ENCODE data around the gene REX1BD.

REX1BD gene

GRCh38 chr19:18608805-18609716, 20.5 kb downstream of the REX1BD start:
- H3K4me3 ChIP-seq (ENCODE audit: low read length), result no peak overlapping the region
- no peak for DNase-seq (ENCODE audit: low read depth, low spot score)
- H3K9me3 ChIP-seq (ENCODE audit: control insufficient read depth, insufficient read depth, low read length), result no peaks in the 10 kb centered on the region
- peaks cover 84% of the 10 kb centered on the region for H3K27me3 ChIP-seq (ENCODE audit: control insufficient read depth, insufficient read depth, low read length)
- WGBS (ENCODE audit: insufficient coverage, insufficient read length), result no CpG with 5 or more reads among the region's 9 CpGs
- peaks cover 17% of the 10 kb centered on the region for H3K4me1 ChIP-seq (ENCODE audit: control insufficient read depth, insufficient read depth, low read length)
- no peaks in the 10 kb centered on the region; the same call in 1 of the 2 replicates for H3K36me3 ChIP-seq (ENCODE audit: control insufficient read depth, insufficient read depth, low read length)
- no peak overlapping the region for H3K27ac ChIP-seq (ENCODE audit: low read length)

GRCh38 chr19:18609717-18610051, 21.1 kb downstream of the REX1BD start:
- H3K27me3 ChIP-seq (ENCODE audit: control insufficient read depth, insufficient read depth, low read length), result peaks cover 79% of the 10 kb centered on the region
- no peak for DNase-seq (ENCODE audit: low read depth, low spot score)
- no CpG with 5 or more reads among the region's 2 CpGs for WGBS (ENCODE audit: insufficient coverage, insufficient read length)
- H3K4me3 ChIP-seq (ENCODE audit: low read length), result no peak overlapping the region
- no peak overlapping the region for H3K27ac ChIP-seq (ENCODE audit: low read length)
- H3K9me3 ChIP-seq (ENCODE audit: control insufficient read depth, insufficient read depth, low read length), result no peaks in the 10 kb centered on the region
- peaks cover 16% of the 10 kb centered on the region for H3K4me1 ChIP-seq (ENCODE audit: control insufficient read depth, insufficient read depth, low read length)
- no peaks in the 10 kb centered on the region; the same call in 1 of the 2 replicates for H3K36me3 ChIP-seq (ENCODE audit: control insufficient read depth, insufficient read depth, low read length)

GRCh38 chr19:18610245-18610555, 21.6 kb downstream of the REX1BD start:
- peaks cover 73% of the 10 kb centered on the region for H3K27me3 ChIP-seq (ENCODE audit: control insufficient read depth, insufficient read depth, low read length)

GRCh38 chr19:18610556-18611326, 22.1 kb downstream of the REX1BD start:
- Histone ChIP-seq H3K9me3 (ENCODE audit: control insufficient read depth, insufficient read depth, low read length) (no peaks in the 10 kb centered on the region), H3K36me3 (ENCODE audit: control insufficient read depth, insufficient read depth, low read length) (no peaks in the 10 kb centered on the region; the same call in 1 of the 2 replicates), H3K4me1 (ENCODE audit: control insufficient read depth, insufficient read depth, low read length) (peaks cover 14% of the 10 kb centered on the region), H3K4me3 (ENCODE audit: low read length) (peak overlapping the region; percentile 5; the same call in 1 of the 2 replicates), H3K27ac (ENCODE audit: low read length) (no peak overlapping the region), H3K27me3 (ENCODE audit: control insufficient read depth, insufficient read depth, low read length) (peaks cover 68% of the 10 kb centered on the region)
- no peak for DNase-seq (ENCODE audit: low read depth, low spot score)
- no CpG with 5 or more reads among the region's 45 CpGs for WGBS (ENCODE audit: insufficient coverage, insufficient read length)

More at GRCh38 chr19:18610245-18610555, 21.6 kb downstream of the REX1BD start:
- no peaks in the 10 kb centered on the region; the same call in 1 of the 2 replicates for H3K36me3 ChIP-seq (ENCODE audit: control insufficient read depth, insufficient read depth, low read length)
- H3K9me3 ChIP-seq (ENCODE audit: control insufficient read depth, insufficient read depth, low read length), result no peaks in the 10 kb centered on the region
- H3K27ac ChIP-seq (ENCODE audit: low read length), result no peak overlapping the region
- H3K4me1 ChIP-seq (ENCODE audit: control insufficient read depth, insufficient read depth, low read length), result peaks cover 16% of the 10 kb centered on the region
- no peak overlapping the region; the same call in 1 of the 2 replicates for H3K4me3 ChIP-seq (ENCODE audit: low read length)
- DNase-seq (ENCODE audit: low read depth, low spot score), result no peak
- no CpG with 5 or more reads among the region's 3 CpGs for WGBS (ENCODE audit: insufficient coverage, insufficient read length)

- no peaks in the 10 kb centered on the region; the same call in 1 of the 2 replicates for H3K36me3 ChIP-seq (ENCODE audit: control insufficient read depth, insufficient read depth, low read length)
- H3K27me3 ChIP-seq (ENCODE audit: control insufficient read depth, insufficient read depth, low read length), result peaks cover 63% of the 10 kb centered on the region
- H3K9me3 ChIP-seq (ENCODE audit: control insufficient read depth, insufficient read depth, low read length), result no peaks in the 10 kb centered on the region
- H3K4me3 ChIP-seq (ENCODE audit: low read length), result peak overlapping the region; percentile 18; the same call in 1 of the 2 replicates
- WGBS (ENCODE audit: insufficient coverage, insufficient read length), result no CpG with 5 or more reads among the region's 62 CpGs
- H3K27ac ChIP-seq (ENCODE audit: low read length), result no peak overlapping the region
- H3K4me1 ChIP-seq (ENCODE audit: control insufficient read depth, insufficient read depth, low read length), result peaks cover 14% of the 10 kb centered on the region
- no peak for DNase-seq (ENCODE audit: low read depth, low spot score)
Observed at GRCh38 chr19:18611327-18612050, 22.9 kb downstream of the REX1BD start.

GRCh38 chr19:18612051-18612771, 23.6 kb downstream of the REX1BD start:
- H3K27ac ChIP-seq (ENCODE audit: low read length), result no peak overlapping the region
- WGBS (ENCODE audit: insufficient coverage, insufficient read length), result no CpG with 5 or more reads among the region's 30 CpGs
- no peaks in the 10 kb centered on the region for H3K9me3 ChIP-seq (ENCODE audit: control insufficient read depth, insufficient read depth, low read length)
- no peaks in the 10 kb centered on the region; the same call in 1 of the 2 replicates for H3K36me3 ChIP-seq (ENCODE audit: control insufficient read depth, insufficient read depth, low read length)
- DNase-seq (ENCODE audit: low read depth, low spot score), result no peak
- peak overlapping the region; percentile 77; the same call in 1 of the 2 replicates for H3K4me3 ChIP-seq (ENCODE audit: low read length)
- peaks cover 60% of the 10 kb centered on the region for H3K27me3 ChIP-seq (ENCODE audit: control insufficient read depth, insufficient read depth, low read length)
- peaks cover 14% of the 10 kb centered on the region for H3K4me1 ChIP-seq (ENCODE audit: control insufficient read depth, insufficient read depth, low read length)

GRCh38 chr19:18612772-18613588, 24.4 kb downstream of the REX1BD start, which contains the start of gene TMEM59L:
Gene TMEM59L (plus strand): TSS chr19:18612870. CDS start chr19:18612959, 89 bp downstream.
- H3K36me3 ChIP-seq (ENCODE audit: control insufficient read depth, insufficient read depth, low read length), result no peaks in the 10 kb centered on the region; the same call in 1 of the 2 replicates
- no peak within 1 kb of the TSS for H3K27ac ChIP-seq (ENCODE audit: low read length)
- H3K27me3 ChIP-seq (ENCODE audit: control insufficient read depth, insufficient read depth, low read length), result peaks cover 52% of the 10 kb centered on the region
- no peaks in the 10 kb centered on the region for H3K9me3 ChIP-seq (ENCODE audit: control insufficient read depth, insufficient read depth, low read length)
- no peak for DNase-seq (ENCODE audit: low read depth, low spot score)
- WGBS (ENCODE audit: insufficient coverage, insufficient read length), result no CpG with 5 or more reads among the region's 70 CpGs
- H3K4me3 ChIP-seq (ENCODE audit: low read length), result peak within 1 kb of the TSS; percentile 77; the same call in 1 of the 2 replicates
- H3K4me1 ChIP-seq (ENCODE audit: control insufficient read depth, insufficient read depth, low read length), result peaks cover 14% of the 10 kb centered on the region

- no CpG with 5 or more reads among the region's 23 CpGs for WGBS (ENCODE audit: insufficient coverage, insufficient read length)
- DNase-seq (ENCODE audit: low read depth, low spot score), result no peak
- Histone ChIP-seq H3K4me3 (ENCODE audit: low read length) (peak overlapping the region; percentile 77; the same call in 1 of the 2 replicates), H3K4me1 (ENCODE audit: control insufficient read depth, insufficient read depth, low read length) (peaks cover 14% of the 10 kb centered on the region), H3K9me3 (ENCODE audit: control insufficient read depth, insufficient read depth, low read length) (no peaks in the 10 kb centered on the region), H3K27me3 (ENCODE audit: control insufficient read depth, insufficient read depth, low read length) (peaks cover 45% of the 10 kb centered on the region), H3K27ac (ENCODE audit: low read length) (no peak overlapping the region), H3K36me3 (ENCODE audit: control insufficient read depth, insufficient read depth, low read length) (no peaks in the 10 kb centered on the region; the same call in 1 of the 2 replicates)
Observed at GRCh38 chr19:18613589-18614234, 25.1 kb downstream of the REX1BD start.

GRCh38 chr19:18616023-18616422, 27.4 kb downstream of the REX1BD start:
- Histone ChIP-seq H3K27ac (ENCODE audit: low read length) (no peak overlapping the region), H3K9me3 (ENCODE audit: control insufficient read depth, insufficient read depth, low read length) (no peaks in the 10 kb centered on the region), H3K36me3 (ENCODE audit: control insufficient read depth, insufficient read depth, low read length) (no peaks in the 10 kb centered on the region; the same call in 1 of the 2 replicates), H3K4me1 (ENCODE audit: control insufficient read depth, insufficient read depth, low read length) (peaks cover 6% of the 10 kb centered on the region; the same call in 1 of the 2 replicates), H3K4me3 (ENCODE audit: low read length) (no peak overlapping the region), H3K27me3 (ENCODE audit: control insufficient read depth, insufficient read depth, low read length) (peaks cover 25% of the 10 kb centered on the region)
- WGBS (ENCODE audit: insufficient coverage, insufficient read length), result no CpG with 5 or more reads among the region's 3 CpGs
- no peak for DNase-seq (ENCODE audit: low read depth, low spot score)

All from iPS DF 6.9 (cell line).